ENCODE measurements around the gene MYH9. TPM values are rescaled to one million over a fixed set of nuclear protein-coding genes. Genes with fewer than 3 reads are reported as not detected.
A peak's percentile ranks its signal among the peaks of the same experiment; 100 is the strongest.
"Not testable (repeated sequence)": the region's sequence is repeated elsewhere in the genome, so short reads cannot be mapped to it uniquely, and the experiment has no call there.

The MYH9 gene
- total RNA-seq, 1 experiment from 2014 or later: 258 TPM

- TF ChIP-seq FOSL1 (IDR thresholded peaks at IDR 0.05; ENCODE audit: low read depth): no peak
- TF ChIP-seq EGR1 (IDR thresholded peaks at IDR 0.05; ENCODE audit: low read depth): 0 out of 2 replicates have a peak, but pooled peaks have one; percentile 40
- peak; percentile 72 for TF ChIP-seq POLR2A (IDR thresholded peaks at IDR 0.05; ENCODE audit: borderline replicate concordance, extremely low read depth, insufficient read depth, insufficient read length)
- peak; percentile 61 for TF ChIP-seq YY1 (IDR thresholded peaks at IDR 0.05; ENCODE audit: extremely low read depth, insufficient replicate concordance, low read depth, low read length)
- TF ChIP-seq REST (IDR thresholded peaks at IDR 0.05; ENCODE audit: low read depth): no peak
- no peak for TF ChIP-seq CEBPB (IDR thresholded peaks at IDR 0.05; ENCODE audit: low read depth)
- peak; percentile 25; the same call in 1 of the 2 replicates for TF ChIP-seq JUND (IDR thresholded peaks at IDR 0.05)
- TF ChIP-seq EZH2phosphoT487 (IDR thresholded peaks at IDR 0.05; ENCODE audit: borderline replicate concordance): no peak
- peak; percentile 94 for TF ChIP-seq ELF1 (IDR thresholded peaks at IDR 0.05; ENCODE audit: borderline replicate concordance, low read depth)
- TF ChIP-seq RAD21 (IDR thresholded peaks at IDR 0.05; ENCODE audit: low read depth): no peak
- no peak for TF ChIP-seq ATF3 (IDR thresholded peaks at IDR 0.05)
- TF ChIP-seq POLR2AphosphoS5 (IDR thresholded peaks at IDR 0.05; ENCODE audit: low read depth, low read length): peak; percentile 90
Measured at GRCh38 chr22:36409911-36410756, 22.4 kb upstream of the MYH9 start (continued).

- Histone ChIP-seq H3K9ac (ENCODE audit: low read length) (peak overlapping the region; percentile 83), H3K4me1 (ENCODE audit: control insufficient read depth in 1 of 2, insufficient read depth in 2 of 2, low read length in 2 of 2) (peaks cover 28 to 43% of the 10 kb centered on the region in 2 experiments), H3K4me2 (ENCODE audit: low read length) (peak overlapping the region; percentile 94), H3K27ac (ENCODE audit: low read depth, low read length) (peak overlapping the region; percentile 86), H3K4me3 (replicated peaks in 1 of 2; ENCODE audit: low read depth in 1 of 2, low read length in 2 of 2) (peak overlapping the region; percentile 79 to 80)
- BruUV-seq (replicated peaks): TSS peak; percentile 96
- ChIA-PET POLR2A (interaction anchor here (0.9 to 3.4 kb wide), 9 partner anchors 11 to 77 kb away, joined by 3 to 23 read pairs (median 4); partner anchors contain the start of gene MYH9), RAD21 (ENCODE audit: low non-redundant PET in 1 of 2, low total read pairs in 2 of 2, uncharacterized antibody in 2 of 2, unreplicated experiment in 2 of 2) (interaction anchor here (1.1 to 1.2 kb wide), 2 partner anchors 59 to 61 kb away, joined by 3 read pairs; no protein-coding TSS in a partner anchor)
- H3K9me3 ChIP-seq (ENCODE audit: control insufficient read depth in 1 of 2, insufficient read depth in 1 of 2, low read depth in 1 of 2, low read length in 2 of 2); DNase-seq (ENCODE audit: low read depth, low spot score); H4K20me1 ChIP-seq (ENCODE audit: insufficient read depth); H3K9me2 ChIP-seq (ENCODE audit: insufficient read depth); H3K27me3 ChIP-seq (ENCODE audit: insufficient read depth, low read length); H2AFZ ChIP-seq (ENCODE audit: low read depth, low read length, poor library complexity, severe bottlenecking); H3K79me2 ChIP-seq (ENCODE audit: insufficient read depth, low read length); intact Hi-C loops (cut with micrococcal nuclease); CTCF ChIA-PET; H3K36me3 ChIP-seq (ENCODE audit: control insufficient read depth in 1 of 2, insufficient read depth in 2 of 2, low read length in 2 of 2): not testable (repeated sequence)
- ATAC-seq: peak; percentile 43
Measured at GRCh38 chr22:36409554-36409910, 21.8 kb upstream of the MYH9 start.

All from HCT116 (cell line).